Spleen (tissue), 11 donors: ENCODE results near the gene ANKRD11. TPM values are rescaled to one million over a fixed set of nuclear protein-coding genes. Genes with fewer than 3 reads are reported as not detected.
A peak's percentile ranks its signal among the peaks of the same experiment; 100 is the strongest.

ENCODE experiments used
- DNase-seq: peaks from one replicate; pipeline ENCODE4 v3.0.0-alpha.2; 2020
- H3K27ac ChIP-seq, 8 donors: fragments of 200-600 bp; sonication (generic) in 7 of 8; 1 replicate in 4 of 8; 2 replicates in 4 of 8; pipeline versions ENCODE4 v1.5.0 to v1.8.0; 2016 to 2021; ENCODE audit warnings: inconsistent platforms in 4 of 8, mild to moderate bottlenecking in 4 of 8, moderate library complexity in 1 of 8
- H3K27me3 ChIP-seq, 7 donors: fragments of 200-600 bp; sonication (generic) in 6 of 7; replicated peaks in 1 of 7; 1 replicate in 4 of 7; 2 replicates in 3 of 7; pipeline versions ENCODE4 v1.5.0 to v1.8.0; 2016 to 2021; ENCODE audit warnings: inconsistent platforms in 3 of 7, mild to moderate bottlenecking in 1 of 7
- H3K36me3 ChIP-seq, 6 donors: fragments of 200-600 bp; sonication (generic) in 5 of 6; 1 replicate in 4 of 6; 2 replicates in 2 of 6; pipeline versions ENCODE4 v1.5.0 to v1.8.0; 2016 to 2021; ENCODE audit warnings: inconsistent platforms in 2 of 6
- H3K4me1 ChIP-seq, 6 donors: fragments of 200-600 bp; sonication (generic) in 5 of 6; 1 replicate in 3 of 6; 2 replicates in 3 of 6; pipeline versions ENCODE4 v1.5.0 to v1.8.0; 2016 to 2021; ENCODE audit warnings: inconsistent platforms in 3 of 6
- H3K4me3 ChIP-seq, 8 donors: fragments of 200-600 bp; sonication (generic) in 7 of 8; 1 replicate in 4 of 8; 2 replicates in 4 of 8; pipeline versions ENCODE4 v1.5.0 to v1.8.0; 2016 to 2021; ENCODE audit warnings: inconsistent platforms in 4 of 8, mild to moderate bottlenecking in 4 of 8, moderate library complexity in 2 of 8
- H3K9me3 ChIP-seq, 8 donors: fragments of 200-600 bp; sonication (generic) in 7 of 8; 1 replicate in 4 of 8; 2 replicates in 4 of 8; pipeline versions ENCODE4 v1.5.0 to v1.8.0; 2016 to 2021; ENCODE audit warnings: inconsistent platforms in 4 of 8
- POLR2A ChIP-seq, 3 donors: fragments of 450-650 bp; IDR thresholded peaks; one replicate each; pipeline ENCODE4 v1.5.1; 2017; ENCODE audit warnings: antibody characterized with exemption in 3 of 3, mild to moderate bottlenecking in 1 of 3
- POLR2AphosphoS5 ChIP-seq, 3 donors: sonication (generic); formaldehyde crosslinking; IDR thresholded peaks; one replicate each; pipeline ENCODE4 v1.5.1; 2017; ENCODE audit warnings: antibody characterized with exemption in 3 of 3
- WGBS, 5 donors: extraction: QIAGEN DNeasy Blood & Tissue Kit in 3 of 5; methylation state at CpG; one replicate each; pipeline versions ENCODE4 v1.1.5 to v1.1.7; 2013 to 2018; 5-methylcytosine and 5-hydroxymethylcytosine counted together
- intact Hi-C: fragments of 100-400 bp; cut with DNase I; formaldehyde crosslinking; loops from one replicate; pipeline ENCODE4 v1.15.0; 2023; ENCODE audit warnings: low total_unique reads
- polyA plus RNA-seq, 3 donors: library from polyadenylated mRNA; stranded (reverse); fragments of 200-250 nt; gene quantifications; one replicate each; pipeline ENCODE4 v1.2.1, GENCODE V29; 2013
- total RNA-seq, 7 donors: library from RNA; depleted of rRNA in 3 of 7; stranded (reverse); fragments of >200 nt in 3 of 7; fragmentation: NEBNext Ultra II Directional in 4 of 7; extraction: Animal tissue kit (Norgen Biotek cat#: 25700) in 4 of 7; gene quantifications; one replicate each; pipeline versions ENCODE4 v1.1.0 to v1.2.1, GENCODE V29; 2016 to 2021
- TF ChIP-seq, protein P1 (sequence below), 11 experiments: fragments of 200-600 bp in 7 of 11; fragments of 450-650 bp in 4 of 11; sonication (generic) in 4 of 11; IDR thresholded peaks in 8 of 11; conservative IDR thresholded peaks in 3 of 11; 1 replicate in 7 of 11; 2 replicates in 4 of 11; pipeline versions ENCODE4 v1.4.0 to v1.8.0; 2016 to 2021; ENCODE audit warnings: antibody characterized with exemption in 11 of 11, inconsistent platforms in 4 of 11, mild to moderate bottlenecking in 1 of 11
- donor health status: healthy with polysubstance abuse.
- donor health status: DM: no; HTN: no; CAD: no; lungs with moderate emphysema.
- donor health status: DM: no; HTN: no; CAD: no.
- donor health status: Bipolar disorder and iron deficiency.
- donor health status: healthy.
- donor health status: DM: no; HTN: no; CAD: no.
- donor health status: DM: yes; HTN: yes; CAD: no.

The ANKRD11 gene
- total and polyA plus RNA-seq, 10 donors = 29.0 to 203 (median 128) TPM

DNA sequence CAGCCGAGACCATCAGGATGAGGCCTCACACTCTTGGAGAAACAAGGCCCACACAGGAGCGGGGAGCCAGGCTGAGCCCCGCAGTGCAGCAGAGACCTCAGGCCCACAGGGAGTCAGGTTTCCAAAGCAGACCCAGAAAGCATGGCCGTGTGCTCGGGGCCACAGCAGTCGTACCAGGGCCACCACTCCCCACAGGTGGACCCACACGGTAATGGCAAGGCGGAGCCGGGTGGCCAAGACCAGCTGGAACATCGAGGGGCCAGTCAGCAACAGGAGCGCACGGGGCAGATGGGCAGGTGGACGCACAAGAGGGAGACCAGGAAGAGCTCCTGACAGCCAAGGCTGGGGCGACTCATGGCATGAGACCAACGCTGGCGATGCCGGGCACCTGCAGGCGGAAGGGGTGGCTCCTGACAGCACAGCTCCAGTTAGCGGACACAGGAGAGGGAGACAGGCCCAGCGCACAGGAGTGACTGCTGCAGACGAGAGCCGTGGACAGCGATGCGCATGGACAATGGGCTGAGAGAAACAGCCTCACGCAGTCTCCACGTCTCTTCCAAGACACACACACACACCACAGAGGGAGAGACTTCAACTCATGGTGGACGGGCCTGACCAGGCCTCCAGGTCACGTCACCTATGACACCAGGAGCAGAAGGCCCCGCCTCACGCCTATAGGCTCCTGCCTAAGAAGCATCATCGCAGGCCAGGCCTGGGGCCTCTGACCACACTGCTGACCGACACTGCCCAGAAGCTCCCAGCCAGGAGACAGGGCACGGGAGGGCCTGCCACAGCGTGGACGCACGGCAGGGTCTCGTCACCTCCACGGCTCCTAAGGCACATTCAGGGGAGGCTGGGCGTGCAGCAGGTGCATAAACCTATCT lies 214.3 kb downstream of the ANKRD11 start:
- no peak overlapping the region for H3K4me3 ChIP-seq
- H3K27ac ChIP-seq = no peak overlapping the region
- 92 to 97% (median 94%) methylated on average over 36 to 39 of the region's 39 CpGs for WGBS, 5 donors
- no peaks in the 10 kb centered on the region for H3K4me1 ChIP-seq
- peaks cover 0 to 99% (median 89%) of the 10 kb centered on the region in 6 donors for H3K36me3 ChIP-seq
- H3K27me3 ChIP-seq = no peaks in the 10 kb centered on the region
- intact Hi-C loops = no loop called here
- H3K9me3 ChIP-seq = no peaks in the 10 kb centered on the region
- no peak for DNase-seq
- TF ChIP-seq, protein P1, sequence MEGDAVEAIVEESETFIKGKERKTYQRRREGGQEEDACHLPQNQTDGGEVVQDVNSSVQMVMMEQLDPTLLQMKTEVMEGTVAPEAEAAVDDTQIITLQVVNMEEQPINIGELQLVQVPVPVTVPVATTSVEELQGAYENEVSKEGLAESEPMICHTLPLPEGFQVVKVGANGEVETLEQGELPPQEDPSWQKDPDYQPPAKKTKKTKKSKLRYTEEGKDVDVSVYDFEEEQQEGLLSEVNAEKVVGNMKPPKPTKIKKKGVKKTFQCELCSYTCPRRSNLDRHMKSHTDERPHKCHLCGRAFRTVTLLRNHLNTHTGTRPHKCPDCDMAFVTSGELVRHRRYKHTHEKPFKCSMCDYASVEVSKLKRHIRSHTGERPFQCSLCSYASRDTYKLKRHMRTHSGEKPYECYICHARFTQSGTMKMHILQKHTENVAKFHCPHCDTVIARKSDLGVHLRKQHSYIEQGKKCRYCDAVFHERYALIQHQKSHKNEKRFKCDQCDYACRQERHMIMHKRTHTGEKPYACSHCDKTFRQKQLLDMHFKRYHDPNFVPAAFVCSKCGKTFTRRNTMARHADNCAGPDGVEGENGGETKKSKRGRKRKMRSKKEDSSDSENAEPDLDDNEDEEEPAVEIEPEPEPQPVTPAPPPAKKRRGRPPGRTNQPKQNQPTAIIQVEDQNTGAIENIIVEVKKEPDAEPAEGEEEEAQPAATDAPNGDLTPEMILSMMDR (IDR thresholded peaks at IDR 0.05 in 8 of 11, conservative IDR thresholded peaks at IDR 0.05 in 3 of 11) = no peak
- peak in 1 of 3 donors; percentile 41 for TF ChIP-seq POLR2AphosphoS5 (IDR thresholded peaks at IDR 0.05)

DNA sequence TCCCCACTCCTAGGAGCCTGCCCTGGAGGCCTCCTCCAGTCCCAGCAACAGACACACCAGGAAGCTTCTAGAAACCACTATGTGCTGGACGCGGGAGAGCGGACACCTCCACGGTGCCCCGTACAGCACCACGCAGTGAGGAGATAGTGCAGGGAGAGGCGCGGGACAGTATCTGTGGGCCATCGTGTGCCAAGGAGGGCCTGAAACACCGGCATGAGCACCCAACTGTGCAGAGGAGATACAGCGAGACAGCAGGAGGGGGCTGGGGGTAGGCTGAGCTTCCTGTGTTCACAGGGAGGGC lies 215.1 kb downstream of the ANKRD11 start:
- 91 to 95% (median 93%) methylated on average over 4 to 11 of the region's 11 CpGs for WGBS, 5 donors
- no peak for DNase-seq

DNA sequence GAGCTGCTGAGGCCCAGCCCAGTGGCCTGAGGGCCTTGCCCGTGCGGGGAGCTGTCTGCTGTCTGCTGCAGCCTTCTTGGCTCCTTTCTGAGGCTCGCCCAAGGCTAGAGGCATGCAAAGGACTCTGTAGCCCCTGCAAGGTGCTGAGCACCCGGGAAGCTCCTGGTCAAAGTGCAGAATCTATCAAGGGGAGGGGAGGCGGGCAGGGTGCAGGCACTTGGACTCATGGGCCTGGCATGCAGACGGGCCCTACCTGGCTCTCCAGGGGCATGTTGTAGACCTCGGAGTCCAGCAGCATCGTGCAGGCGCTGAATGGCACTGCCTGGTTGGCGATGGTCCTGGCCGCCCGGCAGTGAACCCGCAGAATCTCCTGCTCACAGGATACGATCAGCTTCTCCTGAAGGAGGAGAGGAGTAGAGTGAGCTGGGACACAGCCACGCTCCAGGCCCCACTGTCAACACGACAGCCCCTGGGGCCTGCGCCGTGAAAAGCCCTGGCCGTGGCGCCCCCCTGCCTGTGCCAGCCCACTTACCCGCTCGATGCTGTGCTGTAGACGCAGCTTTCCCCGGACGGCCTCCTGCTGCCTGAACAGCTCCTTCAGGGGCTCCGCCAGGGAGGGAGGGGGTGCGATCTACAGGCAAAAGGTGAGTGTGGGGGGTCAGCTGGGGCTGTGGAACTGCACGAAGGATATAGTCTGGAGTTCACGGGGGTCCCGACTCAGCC lies 215.6 kb downstream of the ANKRD11 start:
- H3K27me3 ChIP-seq = no peaks in the 10 kb centered on the region
- H3K4me1 ChIP-seq = peaks cover 0 to 5% (median 1%) of the 10 kb centered on the region in 6 donors
- H3K36me3 ChIP-seq = peaks cover 0 to 99% (median 89%) of the 10 kb centered on the region in 6 donors
- DNase-seq = no peak
- H3K9me3 ChIP-seq = no peaks in the 10 kb centered on the region
- no peak for TF ChIP-seq POLR2A (IDR thresholded peaks at IDR 0.05)
- peak in 1 of 3 donors; percentile 36 for TF ChIP-seq POLR2AphosphoS5 (IDR thresholded peaks at IDR 0.05)
- H3K4me3 ChIP-seq = no peak overlapping the region
- no peak overlapping the region for H3K27ac ChIP-seq
- 93 to 97% (median 94%) methylated on average over 17 to 30 of the region's 30 CpGs for WGBS, 5 donors
- intact Hi-C loops = no loop called here

More for the DNA sequence above, 215.1 kb downstream of the ANKRD11 start:
- Histone ChIP-seq H3K27ac (no peak overlapping the region), H3K36me3 (peaks cover 0 to 99% (median 89%) of the 10 kb centered on the region in 6 donors), H3K4me3 (no peak overlapping the region), H3K27me3 (no peaks in the 10 kb centered on the region), H3K9me3 (no peaks in the 10 kb centered on the region), H3K4me1 (no peaks in the 10 kb centered on the region)
- intact Hi-C loops = no loop called here
- no peak for TF ChIP-seq POLR2AphosphoS5 (IDR thresholded peaks at IDR 0.05)
- TF ChIP-seq, protein P1 (IDR thresholded peaks at IDR 0.05 in 8 of 11, conservative IDR thresholded peaks at IDR 0.05 in 3 of 11) = no peak
- no peak for TF ChIP-seq POLR2A (IDR thresholded peaks at IDR 0.05)

DNA sequence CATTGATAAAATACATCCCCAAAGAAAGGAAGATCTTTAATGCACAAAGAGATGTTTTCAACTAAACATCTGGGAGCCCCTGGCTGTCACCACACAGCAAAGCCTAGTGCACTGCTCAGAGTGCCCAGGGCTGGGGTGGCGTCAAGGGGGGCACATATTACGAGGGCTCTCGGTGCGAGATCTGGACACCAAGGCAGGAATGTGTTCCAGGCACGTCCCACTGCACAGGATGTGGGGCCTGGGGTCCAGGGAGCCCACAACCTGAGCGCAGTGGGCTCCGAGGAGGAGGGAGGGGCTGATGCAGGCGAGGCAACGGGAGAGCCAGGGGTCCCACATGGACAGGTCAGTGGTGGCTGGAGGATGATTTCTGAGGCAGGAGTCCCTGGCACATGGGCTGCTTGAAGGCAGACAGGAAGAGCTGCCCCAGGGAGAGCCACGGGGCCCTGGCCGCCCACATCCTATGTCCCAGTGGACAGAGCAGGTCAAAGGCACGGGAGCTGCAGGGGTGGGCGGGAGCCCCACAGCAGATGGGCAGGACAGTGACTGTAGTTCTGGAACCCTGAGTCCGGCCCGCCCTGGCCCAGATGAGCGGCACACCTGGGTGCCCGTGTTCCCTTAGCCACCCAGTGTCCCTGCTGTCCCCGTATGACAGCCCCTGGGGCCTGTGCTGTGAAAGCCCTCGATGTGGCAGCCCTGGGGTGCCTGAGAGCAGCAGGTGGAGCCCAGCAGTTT lies 216.5 kb downstream of the ANKRD11 start:
- Histone ChIP-seq H3K4me1 (peaks cover 0 to 12% (median 2%) of the 10 kb centered on the region in 6 donors), H3K36me3 (peaks cover 0 to 100% (median 93%) of the 10 kb centered on the region in 6 donors), H3K27ac (no peak overlapping the region), H3K27me3 (no peaks in the 10 kb centered on the region), H3K4me3 (no peak overlapping the region), H3K9me3 (no peaks in the 10 kb centered on the region)
- TF ChIP-seq POLR2AphosphoS5 (IDR thresholded peaks at IDR 0.05) (no peak), POLR2A (IDR thresholded peaks at IDR 0.05) (no peak)
- 90 to 95% (median 95%) methylated on average over 14 to 19 of the region's 19 CpGs for WGBS, 5 donors
- intact Hi-C loops = no loop called here
- no peak for DNase-seq
